ENCODE data around the gene IL21R. TPM values are rescaled to one million over a fixed set of nuclear protein-coding genes. Genes with fewer than 3 reads are reported as not detected.

IL21R gene
- total RNA-seq, 5 donors from 2014 or later (not counting 1 experiment from before 2014, with no cell fraction given), result 35.6 to 44.3 (median 38.2) TPM

DNA sequence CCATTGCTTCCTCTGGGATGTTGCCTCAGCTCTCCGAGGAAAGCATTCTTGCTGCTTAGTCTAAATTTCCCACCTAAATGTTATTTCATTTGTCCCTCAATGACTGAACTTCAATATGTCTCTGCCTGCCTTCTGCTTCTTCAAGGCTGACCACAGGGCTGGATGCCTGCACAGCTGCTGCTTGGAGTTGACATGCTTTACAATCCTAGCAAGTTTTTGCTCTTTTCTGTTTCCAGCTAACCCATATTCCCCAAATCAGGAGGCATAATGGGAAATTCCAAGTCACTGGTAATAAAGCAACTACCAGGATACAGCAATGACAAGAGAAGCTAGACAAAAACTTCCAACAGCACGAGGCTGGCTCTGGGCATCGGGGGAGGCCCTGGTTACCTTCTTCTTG lies 98.8 kb downstream of the IL21R start:
- DNase-seq, result no peak
- no peak for ATAC-seq (replicated peaks in 1 of 4)
- Histone ChIP-seq H3K4me1 (ENCODE audit: control insufficient read depth in 1 of 2, extremely low read depth in 1 of 2, insufficient read depth in 2 of 2, low read length in 2 of 2) (no peaks in the 10 kb centered on the region), H3K27me3 (replicated peaks in 1 of 2; ENCODE audit: control insufficient read depth in 2 of 2, extremely low read depth in 1 of 2, insufficient read depth in 2 of 2, low read length in 1 of 2) (no peaks in the 10 kb centered on the region), H3K36me3 (ENCODE audit: control insufficient read depth in 2 of 2, extremely low read depth in 1 of 2, insufficient read depth in 1 of 2, low read length in 1 of 2) (peaks cover 24 to 96% of the 10 kb centered on the region in 2 donors), H3K9me3 (no peaks in the 10 kb centered on the region), H3K27ac (ENCODE audit: low read length) (no peak overlapping the region), H3K4me3 (ENCODE audit: control insufficient read depth in 1 of 2, extremely low read depth in 1 of 2, low read length in 1 of 2) (no peak overlapping the region)
- 97% methylated on average over 3 of the region's 3 CpGs for WGBS (ENCODE audit: insufficient coverage)
- H3K27ac Mint-ChIP-seq, result no peak overlapping the region
- H3K4me1 Mint-ChIP-seq, result no peaks in the 10 kb centered on the region
- ChIA-PET CTCF (no interaction called here), POLR2A (no interaction called here)
- H3K27me3 Mint-ChIP-seq, result no peaks in the 10 kb centered on the region
- H3K36me3 Mint-ChIP-seq, result peaks cover 76% of the 10 kb centered on the region
- H3K4me3 Mint-ChIP-seq, result no peak overlapping the region
- no peaks in the 10 kb centered on the region for H3K9me3 Mint-ChIP-seq

Other genes starting within 250 kb of the IL21R start
- gene KDM8, start 198.6 kb upstream of the IL21R start, total RNA-seq, result 10 to 100 TPM; 13.4 to 25.6 (median 23.5) TPM
- gene NSMCE1, start 133.4 kb upstream of the IL21R start, total RNA-seq, result 10 to 100 TPM; 53.5 to 83.2 (median 73.9) TPM
- 100 to 1,000 TPM; 186 to 281 (median 221) TPM for gene IL4R, start 88.2 kb upstream of the IL21R start, total RNA-seq
- gene GTF3C1, start 147.7 kb downstream of the IL21R start, total RNA-seq, result 10 to 100 TPM; 60.3 to 72.8 (median 61.4) TPM
- 10 to 100 TPM; 14.6 to 26.8 (median 18.7) TPM for gene KATNIP, start 148.0 kb downstream of the IL21R start, total RNA-seq